Lower leg skin (tissue), 4 donors: ENCODE data around the gene GRB10. TPM values are rescaled to one million over a fixed set of nuclear protein-coding genes. Genes with fewer than 3 reads are reported as not detected.

Experiments used
- DNase-seq, 2 donors: peaks; one replicate each; pipeline ENCODE4 v3.0.0-alpha.2; 2019; ENCODE audit warnings: low spot score in 2 of 2
- H3K4me3 ChIP-seq: fragments of 200-600 bp; sonication (generic); 2 replicates; pipeline ENCODE4 v1.5.1; 2017; ENCODE audit warnings: mild to moderate bottlenecking, low read depth; ENCODE audit not compliant: poor library complexity, severe bottlenecking
- POLR2A ChIP-seq, 2 donors: fragments of 450-650 bp; IDR thresholded peaks; one replicate each; pipeline ENCODE4 v1.6.1; 2016 to 2017; ENCODE audit warnings: antibody characterized with exemption in 2 of 2, mild to moderate bottlenecking in 1 of 2, moderate library complexity in 1 of 2
- WGBS, 2 donors: methylation state at CpG; one replicate each; pipeline ENCODE4 v1.1.5; 2018; 5-methylcytosine and 5-hydroxymethylcytosine counted together
- intact Hi-C: fragments of 100-400 bp; cut with DNase I; formaldehyde crosslinking; loops from one replicate; pipeline ENCODE4 v1.15.0; 2023; ENCODE audit warnings: low total_unique reads
- total RNA-seq, 4 donors: library from RNA; depleted of rRNA; stranded (reverse); fragments of >200 nt; gene quantifications; one replicate each; pipeline ENCODE4 v1.1.0, GENCODE V29; 2016
- TF ChIP-seq, protein P1 (sequence below), 3 donors: fragments of 450-650 bp; IDR thresholded peaks; one replicate each; pipeline ENCODE4 v1.5.1; 2016; ENCODE audit warnings: antibody characterized with exemption in 3 of 3, mild to moderate bottlenecking in 3 of 3, moderate library complexity in 2 of 3

GRB10 gene
- total RNA-seq, 4 donors from 2014 or later = 6.6 to 25.7 (median 15.2) TPM

DNA sequence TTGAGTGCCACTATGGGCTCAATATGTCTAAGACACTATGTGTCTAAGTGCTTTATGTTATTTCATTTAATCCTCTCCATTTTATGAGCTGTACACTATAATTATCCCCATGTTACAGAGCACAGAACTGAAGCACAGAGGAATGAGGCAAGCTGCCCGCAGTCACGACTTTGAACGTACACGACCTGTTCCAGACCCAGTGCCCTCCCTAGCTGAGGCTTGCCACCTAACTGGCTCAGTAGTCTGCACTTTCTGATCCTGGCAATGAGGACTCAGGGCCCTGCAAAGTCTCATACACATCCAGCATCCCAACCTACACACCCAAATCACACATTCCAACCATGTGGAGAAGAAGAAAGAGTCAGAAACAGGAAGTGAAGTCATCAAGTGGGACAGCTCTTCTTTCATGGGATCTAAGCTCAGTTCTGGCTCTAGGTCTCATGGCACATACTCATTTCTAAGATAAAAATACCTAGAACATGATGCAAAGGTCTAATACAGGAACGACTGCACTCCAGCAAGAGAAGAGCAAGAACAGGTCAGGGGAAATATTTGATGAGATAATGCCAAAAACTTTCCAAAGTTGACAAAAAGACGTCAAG, 175.1 kb downstream of the GRB10 start:
- 84 to 90% methylated on average over 6 of the region's 6 CpGs for WGBS, 2 donors
- intact Hi-C loops = no loop called here
- peak in 1 of 2 donors; percentile 26 for DNase-seq
- TF ChIP-seq, protein P1, sequence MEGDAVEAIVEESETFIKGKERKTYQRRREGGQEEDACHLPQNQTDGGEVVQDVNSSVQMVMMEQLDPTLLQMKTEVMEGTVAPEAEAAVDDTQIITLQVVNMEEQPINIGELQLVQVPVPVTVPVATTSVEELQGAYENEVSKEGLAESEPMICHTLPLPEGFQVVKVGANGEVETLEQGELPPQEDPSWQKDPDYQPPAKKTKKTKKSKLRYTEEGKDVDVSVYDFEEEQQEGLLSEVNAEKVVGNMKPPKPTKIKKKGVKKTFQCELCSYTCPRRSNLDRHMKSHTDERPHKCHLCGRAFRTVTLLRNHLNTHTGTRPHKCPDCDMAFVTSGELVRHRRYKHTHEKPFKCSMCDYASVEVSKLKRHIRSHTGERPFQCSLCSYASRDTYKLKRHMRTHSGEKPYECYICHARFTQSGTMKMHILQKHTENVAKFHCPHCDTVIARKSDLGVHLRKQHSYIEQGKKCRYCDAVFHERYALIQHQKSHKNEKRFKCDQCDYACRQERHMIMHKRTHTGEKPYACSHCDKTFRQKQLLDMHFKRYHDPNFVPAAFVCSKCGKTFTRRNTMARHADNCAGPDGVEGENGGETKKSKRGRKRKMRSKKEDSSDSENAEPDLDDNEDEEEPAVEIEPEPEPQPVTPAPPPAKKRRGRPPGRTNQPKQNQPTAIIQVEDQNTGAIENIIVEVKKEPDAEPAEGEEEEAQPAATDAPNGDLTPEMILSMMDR (IDR thresholded peaks at IDR 0.05) = no peak
- no peak for TF ChIP-seq POLR2A (IDR thresholded peaks at IDR 0.05)
- H3K4me3 ChIP-seq = no peak overlapping the region

DNA sequence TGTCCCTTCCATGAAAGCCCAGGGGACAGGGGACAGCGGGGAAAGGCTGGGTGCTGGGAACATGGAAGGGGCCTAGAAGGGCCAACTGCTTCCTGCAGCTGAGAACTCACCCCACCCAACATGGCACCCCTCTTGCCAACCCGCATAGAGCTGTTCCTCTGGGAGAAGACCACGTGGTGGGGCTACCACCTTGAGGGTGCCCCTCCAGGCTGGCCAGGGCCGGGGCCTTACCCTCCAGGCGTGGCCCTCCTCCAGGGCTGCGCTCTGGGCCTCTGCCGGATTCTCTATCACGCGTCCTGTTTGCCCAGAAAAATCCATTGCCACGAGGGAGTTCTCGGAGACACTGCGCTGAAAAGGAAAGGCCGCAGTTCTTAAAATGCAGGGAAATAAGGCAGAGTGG, 177.6 kb downstream of the GRB10 start:
- H3K4me3 ChIP-seq = no peak overlapping the region
- TF ChIP-seq, protein P1 (IDR thresholded peaks at IDR 0.05) = no peak
- no peak for TF ChIP-seq POLR2A (IDR thresholded peaks at IDR 0.05)
- WGBS, 2 donors = 94 to 95% methylated on average over 12 to 13 of the region's 13 CpGs
- no peak for DNase-seq
- intact Hi-C loops = no loop called here

DNA sequence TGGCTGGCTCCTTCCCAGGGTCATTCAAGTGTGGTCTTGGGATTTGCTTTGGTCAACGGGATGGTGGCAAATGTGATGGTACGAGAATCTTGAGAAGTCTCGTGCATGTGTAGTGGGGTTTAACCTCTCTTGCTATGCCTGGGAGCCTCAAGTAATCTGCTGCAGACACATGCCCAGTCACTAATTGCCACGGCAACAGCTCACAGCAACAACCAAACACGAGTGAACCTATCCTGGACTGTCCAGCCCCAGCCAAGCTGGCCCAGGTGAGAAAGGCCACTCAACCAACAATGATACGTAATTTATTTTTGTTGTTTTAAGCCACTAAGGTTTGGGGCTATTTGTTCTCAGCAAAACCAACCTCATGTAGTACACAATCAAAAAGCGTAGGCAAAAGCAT, 179.4 kb downstream of the GRB10 start:
- TF ChIP-seq POLR2A (IDR thresholded peaks at IDR 0.05) = no peak
- TF ChIP-seq, protein P1 (IDR thresholded peaks at IDR 0.05) = no peak
- intact Hi-C loops = no loop called here
- no peak for DNase-seq
- no peak overlapping the region for H3K4me3 ChIP-seq
- 84 to 85% methylated on average over 7 of the region's 7 CpGs for WGBS, 2 donors

DNA sequence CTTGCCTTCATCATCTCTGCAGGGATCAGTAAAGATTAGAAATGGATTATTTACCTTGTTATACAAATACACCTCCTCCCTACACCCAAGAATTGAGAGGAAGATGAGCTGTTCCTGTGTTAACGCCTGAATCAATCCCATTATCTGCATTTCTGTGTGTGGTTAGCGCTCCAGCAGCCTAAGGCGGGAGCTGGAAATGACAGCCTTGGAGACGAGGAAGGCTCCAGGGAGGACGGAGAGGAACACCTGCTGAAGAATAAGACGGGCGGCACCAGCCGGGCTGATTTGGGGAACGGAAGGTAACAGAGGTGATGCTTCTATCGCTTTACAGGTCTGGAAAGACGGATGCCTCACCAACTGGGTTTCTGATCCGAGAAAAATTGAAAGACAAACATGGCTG, 183.3 kb downstream of the GRB10 start:
- H3K4me3 ChIP-seq = no peak overlapping the region
- no peak for TF ChIP-seq POLR2A (IDR thresholded peaks at IDR 0.05)
- TF ChIP-seq, protein P1 (IDR thresholded peaks at IDR 0.05) = no peak
- WGBS, 2 donors = 93 to 94% methylated on average over 12 of the region's 12 CpGs
- intact Hi-C loops = no loop called here
- no peak for DNase-seq

DNA sequence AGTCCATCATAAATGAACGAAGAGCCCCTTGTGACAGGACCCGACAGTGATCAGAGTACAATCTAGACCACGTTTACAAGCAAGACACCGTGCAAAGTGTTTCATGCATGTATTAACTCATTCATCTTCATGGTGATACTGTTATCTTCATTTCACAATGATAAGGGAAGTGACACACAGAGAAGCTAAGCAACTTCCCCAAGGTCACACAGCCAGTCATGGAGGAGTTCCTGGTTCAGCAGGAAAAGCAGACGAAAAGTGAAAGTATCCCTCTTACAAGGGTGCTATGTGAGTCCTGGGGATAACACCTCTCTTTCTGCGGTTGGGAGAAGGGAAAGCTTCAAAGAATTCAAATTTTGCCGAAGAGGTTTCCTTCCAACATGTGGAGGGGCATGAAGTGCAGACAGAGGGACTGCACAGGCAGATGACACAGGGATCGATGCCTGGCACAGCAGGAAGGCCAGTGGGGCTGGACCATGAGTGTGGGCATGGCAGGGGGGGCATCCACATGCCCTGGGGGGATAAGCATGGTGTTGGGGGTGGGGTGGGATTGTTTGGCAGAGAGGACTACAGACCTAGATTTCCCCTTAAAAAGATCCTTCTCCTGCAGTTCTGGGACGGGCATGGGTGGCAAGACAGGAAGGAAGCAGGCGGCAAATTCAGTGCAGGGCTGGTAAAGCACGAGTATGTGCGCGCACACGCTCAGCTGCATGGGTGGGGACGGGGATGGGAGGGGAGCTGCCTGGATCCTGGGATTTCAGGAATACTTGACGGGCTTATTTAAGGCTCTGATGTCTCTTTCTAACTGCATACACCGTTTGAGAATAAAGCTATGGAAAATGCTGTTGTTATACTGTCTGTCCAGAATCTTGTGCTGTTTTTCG, 184.0 kb downstream of the GRB10 start:
- TF ChIP-seq, protein P1 (IDR thresholded peaks at IDR 0.05) = no peak
- TF ChIP-seq POLR2A (IDR thresholded peaks at IDR 0.05) = no peak
- whole genome bisulfite sequencing, 2 donors = 88 to 89% methylated on average over 18 of the region's 18 CpGs
- intact Hi-C loops = no loop called here
- H3K4me3 ChIP-seq = no peak overlapping the region
- DNase-seq = no peak
